Esophagus squamous epithelium (tissue), 5 donors: ENCODE measurements around the gene HLA-DOA. TPM values are rescaled to one million over a fixed set of nuclear protein-coding genes. Genes with fewer than 3 reads are reported as not detected.

Experiments
- DNase-seq: peaks from one replicate; lab custom pipeline; 2025; lab: John Stamatoyannopoulos, UW
- H3K27ac ChIP-seq, 4 donors: fragments of 200-600 bp; sonication (generic); one replicate each; pipeline ENCODE4 v1.5.1; 2016 to 2019; ENCODE audit warnings: mild to moderate bottlenecking in 1 of 4
- H3K27me3 ChIP-seq, 4 donors: fragments of 200-600 bp; sonication (generic); 1 replicate in 3 of 4; 2 replicates in 1 of 4; pipeline versions ENCODE4 v1.5.1 to v1.6.0; 2017 to 2021; ENCODE audit warnings: antibody characterized with exemption in 1 of 4
- H3K36me3 ChIP-seq, 3 donors: fragments of 200-600 bp; sonication (generic); one replicate each; pipeline ENCODE4 v1.5.1; 2016 to 2019
- H3K4me1 ChIP-seq, 3 donors: fragments of 200-600 bp; sonication (generic); one replicate each; pipeline ENCODE4 v1.5.1; 2017 to 2019
- H3K4me3 ChIP-seq, 4 donors: fragments of 200-600 bp; sonication (generic); 1 replicate in 3 of 4; 2 replicates in 1 of 4; pipeline ENCODE4 v1.5.1; 2016 to 2019; ENCODE audit warnings: mild to moderate bottlenecking in 2 of 4, moderate library complexity in 1 of 4
- H3K9me3 ChIP-seq, 3 donors: fragments of 200-600 bp; sonication (generic); one replicate each; pipeline ENCODE4 v1.5.1; 2016 to 2019
- POLR2A ChIP-seq, 4 donors: fragments of 450-650 bp; IDR thresholded peaks; one replicate each; pipeline ENCODE4 v1.6.1; 2017; ENCODE audit warnings: antibody characterized with exemption in 4 of 4, mild to moderate bottlenecking in 4 of 4, moderate library complexity in 3 of 4
- WGBS, 2 donors: methylation state at CpG; one replicate each; pipeline ENCODE4 v1.1.5; 2018; 5-methylcytosine and 5-hydroxymethylcytosine counted together
- intact Hi-C: fragments of 100-400 bp; cut with DNase I; formaldehyde crosslinking; loops from one replicate; pipeline ENCODE4 v1.15.0; 2022
- total RNA-seq, 4 donors: library from RNA; depleted of rRNA; stranded (reverse); fragments of >200 nt; gene quantifications; one replicate each; pipeline ENCODE4 v1.1.0, GENCODE V29; 2016
- TF ChIP-seq, protein P1 (sequence below), 6 experiments: fragments of 450-650 bp in 4 of 6; fragments of 200-600 bp in 2 of 6; sonication (generic) in 2 of 6; IDR thresholded peaks; one replicate each; pipeline ENCODE4 v1.5.1; 2016 to 2019; ENCODE audit warnings: antibody characterized with exemption in 6 of 6, mild to moderate bottlenecking in 4 of 6, moderate library complexity in 4 of 6
- donor health status: DM: yes; HTN: yes; CAD: no.

Gene HLA-DOA
- total RNA-seq, 4 donors from 2014 or later = 0.61 to 9.7 (median 1.6) TPM

DNA sequence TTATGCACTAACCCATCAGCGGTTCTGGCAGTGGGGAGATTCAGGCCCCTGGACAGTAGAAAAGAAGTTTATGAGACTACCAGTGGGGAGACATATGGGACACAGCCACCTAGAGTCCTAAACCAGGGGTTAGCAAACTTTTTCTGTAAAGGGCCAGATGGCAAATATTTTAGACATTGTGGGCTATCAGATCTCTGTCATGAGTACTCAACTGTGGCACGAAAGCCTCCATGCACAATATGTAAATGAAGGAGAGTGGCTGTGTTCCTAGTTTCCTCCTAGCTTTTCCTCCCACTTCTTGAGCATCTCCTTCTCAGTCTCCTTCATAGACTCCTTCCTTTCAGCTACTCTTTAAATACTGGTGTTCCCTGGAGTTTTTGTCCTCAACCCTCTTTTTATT, 53.2 kb downstream of the HLA-DOA start:
- Histone ChIP-seq H3K27me3 (no peaks in the 10 kb centered on the region), H3K9me3 (no peaks in the 10 kb centered on the region), H3K36me3 (no peaks in the 10 kb centered on the region), H3K4me3 (no peak overlapping the region), H3K27ac (no peak overlapping the region), H3K4me1 (peaks cover 0 to 17% (median 7%) of the 10 kb centered on the region in 3 donors)
- WGBS, 2 donors = 70 to 71% methylated on average over 2 of the region's 2 CpGs
- no peak for TF ChIP-seq POLR2A (IDR thresholded peaks at IDR 0.05)
- TF ChIP-seq, protein P1, sequence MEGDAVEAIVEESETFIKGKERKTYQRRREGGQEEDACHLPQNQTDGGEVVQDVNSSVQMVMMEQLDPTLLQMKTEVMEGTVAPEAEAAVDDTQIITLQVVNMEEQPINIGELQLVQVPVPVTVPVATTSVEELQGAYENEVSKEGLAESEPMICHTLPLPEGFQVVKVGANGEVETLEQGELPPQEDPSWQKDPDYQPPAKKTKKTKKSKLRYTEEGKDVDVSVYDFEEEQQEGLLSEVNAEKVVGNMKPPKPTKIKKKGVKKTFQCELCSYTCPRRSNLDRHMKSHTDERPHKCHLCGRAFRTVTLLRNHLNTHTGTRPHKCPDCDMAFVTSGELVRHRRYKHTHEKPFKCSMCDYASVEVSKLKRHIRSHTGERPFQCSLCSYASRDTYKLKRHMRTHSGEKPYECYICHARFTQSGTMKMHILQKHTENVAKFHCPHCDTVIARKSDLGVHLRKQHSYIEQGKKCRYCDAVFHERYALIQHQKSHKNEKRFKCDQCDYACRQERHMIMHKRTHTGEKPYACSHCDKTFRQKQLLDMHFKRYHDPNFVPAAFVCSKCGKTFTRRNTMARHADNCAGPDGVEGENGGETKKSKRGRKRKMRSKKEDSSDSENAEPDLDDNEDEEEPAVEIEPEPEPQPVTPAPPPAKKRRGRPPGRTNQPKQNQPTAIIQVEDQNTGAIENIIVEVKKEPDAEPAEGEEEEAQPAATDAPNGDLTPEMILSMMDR (IDR thresholded peaks at IDR 0.05) = no peak
- DNase-seq = no peak
- intact Hi-C loops = no loop called here

DNA sequence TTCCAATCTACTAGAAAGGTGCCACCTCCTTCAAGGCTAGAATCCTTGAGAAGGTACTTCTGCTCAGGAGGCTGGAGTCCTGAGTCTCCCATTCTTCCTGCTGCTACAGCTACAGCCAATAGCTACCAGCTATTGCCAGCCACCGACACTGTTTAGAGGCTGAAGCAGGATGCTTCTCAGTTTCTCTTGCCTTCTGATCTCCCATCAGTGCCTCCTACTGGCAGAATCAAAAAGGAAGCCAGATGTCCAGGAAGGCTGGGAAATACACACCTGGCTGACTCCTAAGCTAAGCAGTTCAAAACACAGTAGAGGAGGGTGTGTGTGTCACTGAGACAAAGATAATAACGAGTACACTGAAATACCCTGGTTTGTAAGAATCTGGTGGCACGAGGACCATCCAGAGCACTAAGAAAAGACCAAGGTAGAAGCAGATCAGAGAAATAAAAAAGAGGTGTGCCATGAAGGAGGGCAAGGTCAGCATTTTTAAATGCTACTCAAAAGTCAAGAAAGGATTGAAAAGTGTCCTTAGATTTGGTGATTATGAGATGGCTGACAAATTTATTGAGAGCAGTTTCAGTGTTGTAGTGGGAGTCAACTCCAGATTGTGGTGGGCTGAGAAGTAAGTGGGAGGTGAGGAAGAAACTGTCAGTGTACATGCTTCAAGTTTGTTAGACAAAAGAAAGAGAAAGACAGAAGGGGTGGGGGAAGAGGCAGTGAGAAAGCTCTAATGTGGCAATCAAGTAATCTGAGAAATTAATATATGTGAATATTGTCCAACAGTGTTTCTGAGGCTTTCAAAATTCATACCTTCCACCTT, 54.2 kb downstream of the HLA-DOA start:
- Histone ChIP-seq H3K4me3 (no peak overlapping the region), H3K27me3 (no peaks in the 10 kb centered on the region), H3K27ac (no peak overlapping the region), H3K4me1 (peaks cover 0 to 17% (median 7%) of the 10 kb centered on the region in 3 donors), H3K36me3 (no peaks in the 10 kb centered on the region), H3K9me3 (no peaks in the 10 kb centered on the region)
- DNase-seq = no peak
- intact Hi-C loops = no loop called here
- TF ChIP-seq POLR2A (IDR thresholded peaks at IDR 0.05) = no peak
- TF ChIP-seq, protein P1 (IDR thresholded peaks at IDR 0.05) = peak in 3 of 6 experiments; percentile 14 to 51 (median 23)
- WGBS, 2 donors = 48 to 50% methylated on average over 2 of the region's 3 CpGs

DNA sequence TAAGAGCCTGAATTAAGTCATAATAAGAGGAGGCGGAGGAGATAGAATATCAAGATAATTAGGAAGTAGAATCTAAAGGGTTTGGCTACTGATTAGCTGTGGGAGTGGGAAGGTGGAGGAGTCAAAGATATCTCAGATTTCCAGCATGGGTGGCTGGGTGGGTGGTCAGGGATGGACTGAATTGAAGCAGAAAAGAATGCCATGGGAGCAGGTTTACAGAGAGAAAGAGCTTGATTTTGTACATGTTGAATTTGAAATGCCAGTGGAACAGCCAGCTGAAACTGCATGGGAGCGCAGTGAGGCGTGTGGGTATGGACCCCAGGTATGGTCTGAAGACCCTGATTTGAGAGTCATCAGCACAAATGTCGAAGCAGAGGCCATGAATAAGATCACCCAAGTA, 55.1 kb downstream of the HLA-DOA start:
- Histone ChIP-seq H3K27ac (no peak overlapping the region), H3K36me3 (no peaks in the 10 kb centered on the region), H3K4me3 (no peak overlapping the region), H3K9me3 (no peaks in the 10 kb centered on the region), H3K4me1 (peaks cover 0 to 17% (median 7%) of the 10 kb centered on the region in 3 donors), H3K27me3 (no peaks in the 10 kb centered on the region)
- intact Hi-C loops = no loop called here
- TF ChIP-seq, protein P1 (IDR thresholded peaks at IDR 0.05) = no peak
- no peak for TF ChIP-seq POLR2A (IDR thresholded peaks at IDR 0.05)
- no peak for DNase-seq
- 87 to 88% methylated on average over 4 of the region's 4 CpGs for WGBS, 2 donors

Other genes with a start within 250 kb of the HLA-DOA start
- gene HLA-DQB2, start 246.1 kb downstream of the HLA-DOA start, total RNA-seq = 1 to 10 TPM in 3 of 4 donors, not detected in 1; 1.7 to 7.8 (median 4.7) TPM
- 1 to 10 TPM in 1 of 4 donors, under 1 TPM in 3; 0.34 to 3.6 (median 0.74) TPM for gene HLA-DOB, start 192.6 kb downstream of the HLA-DOA start, total RNA-seq
- gene TAP2, start 170.9 kb downstream of the HLA-DOA start, total RNA-seq = 10 to 100 TPM; 25.4 to 28.3 (median 26.7) TPM
- gene PSMB8, start 165.5 kb downstream of the HLA-DOA start, total RNA-seq = 100 to 1,000 TPM in 1 of 4 donors, 10 to 100 TPM in 3; 21.6 to 135 (median 42.2) TPM
- 10 to 100 TPM; 31.7 to 95.5 (median 40.3) TPM for gene TAP1, start 155.9 kb downstream of the HLA-DOA start, total RNA-seq
- gene PSMB9, start 155.4 kb downstream of the HLA-DOA start, total RNA-seq = 10 to 100 TPM in 2 of 4 donors, 1 to 10 TPM in 2; 5.2 to 93.7 (median 12.0) TPM
- gene HLA-DMB, start 68.6 kb downstream of the HLA-DOA start, total RNA-seq = 10 to 100 TPM in 2 of 4 donors, 1 to 10 TPM in 2; 3.4 to 24.8 (median 9.2) TPM
- gene HLA-DMA, start 56.5 kb downstream of the HLA-DOA start, total RNA-seq = 10 to 100 TPM in 2 of 4 donors, 1 to 10 TPM in 2; 4.7 to 36.4 (median 12.6) TPM
- gene BRD2, start 41.0 kb downstream of the HLA-DOA start, total RNA-seq = 100 to 1,000 TPM; 110 to 152 (median 132) TPM
- gene HLA-DPA1, start 64.1 kb upstream of the HLA-DOA start, total RNA-seq = 100 to 1,000 TPM in 1 of 4 donors, 10 to 100 TPM in 1, 1 to 10 TPM in 2; 6.2 to 114 (median 48.2) TPM
- 10 to 100 TPM in 2 of 4 donors, 1 to 10 TPM in 2; 3.2 to 96.9 (median 45.3) TPM for gene HLA-DPB1, start 66.4 kb upstream of the HLA-DOA start, total RNA-seq
- gene COL11A2, start 182.9 kb upstream of the HLA-DOA start, total RNA-seq = under 1 TPM; 0.23 to 0.61 (median 0.41) TPM
- gene RXRB, start 191.1 kb upstream of the HLA-DOA start, total RNA-seq = 10 to 100 TPM; 13.9 to 26.7 (median 16.7) TPM
- 10 to 100 TPM; 43.1 to 72.4 (median 62.4) TPM for gene SLC39A7, start 191.3 kb upstream of the HLA-DOA start, total RNA-seq
- 10 to 100 TPM; 15.1 to 42.5 (median 26.3) TPM for gene HSD17B8, start 195.1 kb upstream of the HLA-DOA start, total RNA-seq
- gene RING1, start 198.9 kb upstream of the HLA-DOA start, total RNA-seq = 10 to 100 TPM; 10.9 to 20.6 (median 13.9) TPM